Astrocyte (in vitro differentiated cells and primary cell): ENCODE measurements around the gene BCL2L14.
"Not testable (repeated sequence)": the region's sequence is repeated elsewhere in the genome, so short reads cannot be mapped to it uniquely, and the experiment has no call there.

Source experiments
- EZH2 ChIP-seq: IDR thresholded peaks from 2 replicates; pipeline ENCODE4 v1.6.1; 2012; ENCODE audit warnings: mild to moderate bottlenecking, low read length, inconsistent platforms; ENCODE audit not compliant: insufficient read depth
- TF ChIP-seq, protein P1 (sequence below): IDR thresholded peaks from 2 replicates; pipeline ENCODE4 v1.5.1; 2011; ENCODE audit warnings: low read depth, mild to moderate bottlenecking, inconsistent platforms, low read length, moderate library complexity; ENCODE audit not compliant: insufficient read depth

DNA sequence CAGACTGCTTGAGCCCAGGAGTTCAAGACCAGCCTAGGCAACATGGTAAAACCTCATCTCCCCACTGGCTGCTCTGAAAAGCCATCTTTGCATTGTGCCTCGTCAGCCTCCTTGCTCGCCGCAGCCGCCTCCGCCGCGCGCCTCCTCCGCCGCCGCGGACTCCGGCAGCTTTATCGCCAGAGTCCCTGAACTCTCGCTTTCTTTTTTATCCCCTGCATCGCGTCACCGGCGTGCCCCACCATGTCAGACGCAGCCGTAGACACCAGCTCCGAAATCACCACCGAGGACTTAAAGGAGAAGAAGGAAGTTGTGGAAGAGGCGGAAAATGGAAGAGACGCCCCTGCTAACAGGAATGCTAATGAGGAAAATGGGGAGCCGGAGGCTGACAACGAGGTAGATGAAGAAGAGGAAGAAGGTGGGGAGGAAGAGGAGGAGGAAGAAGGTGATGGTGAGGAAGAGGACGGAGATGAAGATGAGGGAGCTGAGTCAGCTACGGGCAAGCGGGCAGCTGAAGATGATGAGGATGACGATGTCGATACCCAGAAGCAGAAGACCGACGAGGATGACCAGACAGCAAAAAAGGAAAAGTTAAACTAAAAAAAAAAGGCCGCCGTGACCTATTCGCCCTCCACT, 40.3 kb downstream of the BCL2L14 start:
- TF ChIP-seq, protein P1, sequence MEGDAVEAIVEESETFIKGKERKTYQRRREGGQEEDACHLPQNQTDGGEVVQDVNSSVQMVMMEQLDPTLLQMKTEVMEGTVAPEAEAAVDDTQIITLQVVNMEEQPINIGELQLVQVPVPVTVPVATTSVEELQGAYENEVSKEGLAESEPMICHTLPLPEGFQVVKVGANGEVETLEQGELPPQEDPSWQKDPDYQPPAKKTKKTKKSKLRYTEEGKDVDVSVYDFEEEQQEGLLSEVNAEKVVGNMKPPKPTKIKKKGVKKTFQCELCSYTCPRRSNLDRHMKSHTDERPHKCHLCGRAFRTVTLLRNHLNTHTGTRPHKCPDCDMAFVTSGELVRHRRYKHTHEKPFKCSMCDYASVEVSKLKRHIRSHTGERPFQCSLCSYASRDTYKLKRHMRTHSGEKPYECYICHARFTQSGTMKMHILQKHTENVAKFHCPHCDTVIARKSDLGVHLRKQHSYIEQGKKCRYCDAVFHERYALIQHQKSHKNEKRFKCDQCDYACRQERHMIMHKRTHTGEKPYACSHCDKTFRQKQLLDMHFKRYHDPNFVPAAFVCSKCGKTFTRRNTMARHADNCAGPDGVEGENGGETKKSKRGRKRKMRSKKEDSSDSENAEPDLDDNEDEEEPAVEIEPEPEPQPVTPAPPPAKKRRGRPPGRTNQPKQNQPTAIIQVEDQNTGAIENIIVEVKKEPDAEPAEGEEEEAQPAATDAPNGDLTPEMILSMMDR = not testable (repeated sequence)
- TF ChIP-seq EZH2 = not testable (repeated sequence)
